Measurements from ENCODE around the gene ORC1.

DNA sequence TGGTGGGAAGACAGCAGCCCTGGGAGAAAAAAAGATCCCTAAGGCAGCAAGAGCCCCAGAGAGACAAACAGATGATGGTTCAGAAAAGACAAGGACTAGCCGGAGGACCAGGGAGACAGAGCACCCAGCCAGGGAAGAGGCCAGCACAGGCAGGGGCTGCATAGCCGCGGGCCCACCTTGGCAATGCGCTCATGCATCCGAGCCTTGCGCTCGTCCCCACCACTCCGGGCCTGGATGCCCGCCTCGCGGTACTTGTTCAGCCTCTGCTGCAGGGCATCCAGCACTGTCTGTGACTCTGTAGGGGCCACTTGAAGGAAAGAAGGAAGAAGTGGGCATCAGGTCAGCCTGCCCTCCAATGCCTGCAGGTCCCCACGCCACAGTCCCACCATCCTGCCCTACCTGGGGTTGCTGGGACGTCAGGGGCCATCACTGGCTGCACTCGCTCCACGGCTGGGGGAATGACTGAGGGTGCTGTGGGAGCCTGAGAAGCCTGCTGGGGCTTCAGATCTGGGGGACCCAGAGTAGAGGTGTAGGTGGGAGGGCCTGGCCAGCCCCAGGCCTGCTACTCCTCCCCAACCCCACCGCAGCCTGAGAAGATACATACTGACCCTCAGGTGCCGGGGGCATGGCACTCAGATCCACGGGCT lies 45.2 kb downstream of the ORC1 start:
- TF ChIP-seq, protein P1, sequence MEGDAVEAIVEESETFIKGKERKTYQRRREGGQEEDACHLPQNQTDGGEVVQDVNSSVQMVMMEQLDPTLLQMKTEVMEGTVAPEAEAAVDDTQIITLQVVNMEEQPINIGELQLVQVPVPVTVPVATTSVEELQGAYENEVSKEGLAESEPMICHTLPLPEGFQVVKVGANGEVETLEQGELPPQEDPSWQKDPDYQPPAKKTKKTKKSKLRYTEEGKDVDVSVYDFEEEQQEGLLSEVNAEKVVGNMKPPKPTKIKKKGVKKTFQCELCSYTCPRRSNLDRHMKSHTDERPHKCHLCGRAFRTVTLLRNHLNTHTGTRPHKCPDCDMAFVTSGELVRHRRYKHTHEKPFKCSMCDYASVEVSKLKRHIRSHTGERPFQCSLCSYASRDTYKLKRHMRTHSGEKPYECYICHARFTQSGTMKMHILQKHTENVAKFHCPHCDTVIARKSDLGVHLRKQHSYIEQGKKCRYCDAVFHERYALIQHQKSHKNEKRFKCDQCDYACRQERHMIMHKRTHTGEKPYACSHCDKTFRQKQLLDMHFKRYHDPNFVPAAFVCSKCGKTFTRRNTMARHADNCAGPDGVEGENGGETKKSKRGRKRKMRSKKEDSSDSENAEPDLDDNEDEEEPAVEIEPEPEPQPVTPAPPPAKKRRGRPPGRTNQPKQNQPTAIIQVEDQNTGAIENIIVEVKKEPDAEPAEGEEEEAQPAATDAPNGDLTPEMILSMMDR (IDR thresholded peaks at IDR 0.05): no peak
- TF ChIP-seq POLR2A (IDR thresholded peaks at IDR 0.05) (no peak), POLR2AphosphoS5 (IDR thresholded peaks at IDR 0.05) (no peak)

All from suprapubic skin (tissue), 4 donors.